ENCODE data around the gene SKOR1. TPM values are rescaled to one million over a fixed set of nuclear protein-coding genes. Genes with fewer than 3 reads are reported as not detected.

Gene SKOR1
- total RNA-seq, 6 experiments from 2014 or later: 0.05 to 0.13 (median 0.09) TPM; not detected in 1

DNA sequence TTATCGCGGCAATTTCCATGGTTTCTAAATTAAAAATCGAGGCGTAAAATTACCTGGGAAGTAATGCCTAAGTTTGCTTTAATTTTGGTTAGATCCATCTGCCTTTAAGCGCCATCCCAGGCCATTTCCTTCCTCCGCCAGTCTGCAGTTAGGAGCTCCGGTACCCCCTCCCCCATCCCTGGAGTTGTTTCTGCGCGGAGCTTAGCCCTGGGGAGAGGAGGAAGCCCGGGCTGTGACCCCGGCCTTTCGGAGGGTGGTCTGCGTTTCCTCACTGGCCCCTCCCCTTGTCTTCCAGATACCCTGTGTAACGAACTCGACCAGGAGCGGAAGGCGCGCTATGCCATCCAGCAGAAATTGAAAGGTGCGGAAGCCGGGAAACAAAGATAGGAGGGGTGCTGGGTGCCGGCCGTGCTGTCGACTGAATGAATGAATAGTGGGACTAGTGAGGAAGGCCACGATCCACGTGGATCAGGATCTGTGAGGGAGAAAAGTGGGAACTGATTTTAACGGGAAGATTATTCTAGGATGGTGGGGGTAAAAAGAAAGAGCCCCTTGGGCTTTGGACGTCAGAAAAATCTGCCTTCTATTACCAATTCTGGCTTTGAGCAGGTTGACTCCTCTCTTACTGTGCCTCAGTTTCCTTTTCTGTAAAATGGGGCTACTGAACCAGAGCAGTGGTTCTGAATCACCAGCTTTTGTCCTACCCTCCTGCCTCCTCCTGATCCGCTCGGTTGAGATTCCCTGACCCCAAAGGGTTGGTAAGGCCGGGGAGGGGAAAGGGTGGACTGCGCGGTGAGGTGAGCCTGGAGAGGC, 7.8 kb downstream of the SKOR1 start:
- no peak for DNase-seq
- peak overlapping the region; percentile 82 for H3K4me3 Mint-ChIP-seq
- H3K4me1 Mint-ChIP-seq (ENCODE audit: low read depth): peaks cover 27% of the 10 kb centered on the region
- H3K9me3 Mint-ChIP-seq: no peaks in the 10 kb centered on the region; the same call in 1 of the 2 replicates
- H3K27ac Mint-ChIP-seq: no peak overlapping the region
- H3K27me3 Mint-ChIP-seq (ENCODE audit: insufficient read depth): peaks cover 53% of the 10 kb centered on the region
- no peaks in the 10 kb centered on the region for H3K36me3 Mint-ChIP-seq (ENCODE audit: low read depth)
- TF ChIP-seq, protein P1, sequence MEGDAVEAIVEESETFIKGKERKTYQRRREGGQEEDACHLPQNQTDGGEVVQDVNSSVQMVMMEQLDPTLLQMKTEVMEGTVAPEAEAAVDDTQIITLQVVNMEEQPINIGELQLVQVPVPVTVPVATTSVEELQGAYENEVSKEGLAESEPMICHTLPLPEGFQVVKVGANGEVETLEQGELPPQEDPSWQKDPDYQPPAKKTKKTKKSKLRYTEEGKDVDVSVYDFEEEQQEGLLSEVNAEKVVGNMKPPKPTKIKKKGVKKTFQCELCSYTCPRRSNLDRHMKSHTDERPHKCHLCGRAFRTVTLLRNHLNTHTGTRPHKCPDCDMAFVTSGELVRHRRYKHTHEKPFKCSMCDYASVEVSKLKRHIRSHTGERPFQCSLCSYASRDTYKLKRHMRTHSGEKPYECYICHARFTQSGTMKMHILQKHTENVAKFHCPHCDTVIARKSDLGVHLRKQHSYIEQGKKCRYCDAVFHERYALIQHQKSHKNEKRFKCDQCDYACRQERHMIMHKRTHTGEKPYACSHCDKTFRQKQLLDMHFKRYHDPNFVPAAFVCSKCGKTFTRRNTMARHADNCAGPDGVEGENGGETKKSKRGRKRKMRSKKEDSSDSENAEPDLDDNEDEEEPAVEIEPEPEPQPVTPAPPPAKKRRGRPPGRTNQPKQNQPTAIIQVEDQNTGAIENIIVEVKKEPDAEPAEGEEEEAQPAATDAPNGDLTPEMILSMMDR (IDR thresholded peaks at IDR 0.05): no peak

DNA sequence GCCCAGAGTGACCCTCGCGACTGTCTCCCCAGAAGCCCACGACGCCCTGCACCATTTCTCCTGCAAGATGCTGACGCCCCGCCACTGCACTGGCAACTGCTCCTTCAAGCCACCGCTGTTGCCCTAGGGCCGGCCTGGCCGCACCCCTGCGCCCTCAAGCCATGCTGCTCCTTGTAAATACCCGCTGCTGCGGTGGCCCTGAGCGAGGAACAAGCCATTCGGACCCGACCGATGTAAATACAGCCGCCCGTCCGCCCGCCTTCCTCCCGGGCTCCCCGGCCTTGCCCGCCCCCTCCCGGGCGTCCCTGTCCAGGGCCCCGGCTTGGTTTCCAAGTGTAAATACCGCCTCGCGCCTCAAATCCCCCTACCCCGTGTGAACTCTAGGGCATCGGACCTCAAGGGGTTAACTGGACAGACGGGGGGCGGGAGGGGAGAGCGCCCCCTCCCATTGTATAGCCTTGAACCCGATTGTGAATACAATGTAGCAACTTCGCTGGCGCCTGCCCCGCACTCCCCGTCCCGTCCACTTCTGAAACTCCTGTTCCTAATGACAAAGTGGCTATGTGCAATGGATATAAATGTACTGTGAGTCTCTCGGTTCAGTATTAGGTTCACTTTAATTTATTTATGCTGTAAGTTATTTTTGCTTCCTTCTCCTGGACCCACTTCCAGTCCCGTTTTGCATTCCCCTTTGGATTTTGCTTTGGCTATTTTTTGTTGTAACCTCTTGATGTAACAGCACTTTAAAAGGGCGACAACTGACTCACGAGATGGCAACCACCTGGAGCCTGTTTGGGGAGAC, 8.6 kb downstream of the SKOR1 start:
- Mint-ChIP-seq H3K9me3 (no peaks in the 10 kb centered on the region), H3K4me3 (peak overlapping the region; percentile 82), H3K27ac (no peak overlapping the region), H3K4me1 (ENCODE audit: low read depth) (peaks cover 27% of the 10 kb centered on the region), H3K36me3 (ENCODE audit: low read depth) (no peaks in the 10 kb centered on the region), H3K27me3 (ENCODE audit: insufficient read depth) (peaks cover 46% of the 10 kb centered on the region)
- DNase-seq: no peak
- TF ChIP-seq, protein P1 (IDR thresholded peaks at IDR 0.05): peak; percentile 79

DNA sequence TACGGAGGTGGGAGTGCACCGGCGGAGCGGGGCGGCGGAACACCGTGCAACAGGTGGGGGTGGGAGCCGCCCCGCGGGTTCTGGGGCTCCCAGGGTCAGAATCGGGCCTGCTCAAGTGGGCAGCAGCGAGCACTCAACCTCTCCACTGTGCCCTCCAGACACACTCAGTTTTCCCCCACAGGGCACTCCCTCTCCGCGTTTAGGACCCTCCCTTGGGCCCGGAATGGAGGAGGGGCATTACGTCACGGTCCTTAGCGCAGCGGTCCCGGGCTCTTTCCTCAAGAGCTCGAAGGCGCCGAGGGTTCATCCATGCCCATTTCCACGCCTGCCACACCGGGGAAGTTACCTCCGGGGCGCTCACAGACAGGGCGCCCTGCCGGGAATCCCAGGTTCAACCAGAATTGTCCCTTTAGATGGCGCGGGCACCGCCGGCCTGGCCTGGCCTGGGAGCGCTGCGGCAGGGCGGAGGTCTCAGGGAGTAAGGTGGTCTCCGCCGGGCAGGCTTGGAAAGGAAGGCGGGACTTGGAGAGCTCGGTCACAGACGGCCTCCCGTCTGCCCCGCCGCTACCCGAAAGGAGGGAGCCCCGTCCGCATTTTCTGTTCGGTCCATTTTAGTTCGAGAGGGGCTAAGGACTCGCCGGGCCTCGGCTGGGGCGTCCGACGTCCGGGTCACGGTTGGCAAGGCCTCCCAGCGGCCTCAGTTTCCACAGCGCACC, 9.4 kb downstream of the SKOR1 start:
- no peak for DNase-seq
- peak overlapping the region; percentile 79 for H3K4me3 Mint-ChIP-seq
- peaks cover 41% of the 10 kb centered on the region for H3K27me3 Mint-ChIP-seq (ENCODE audit: insufficient read depth)
- no peaks in the 10 kb centered on the region for H3K36me3 Mint-ChIP-seq (ENCODE audit: low read depth)
- TF ChIP-seq, protein P1 (IDR thresholded peaks at IDR 0.05): no peak
- H3K4me1 Mint-ChIP-seq (ENCODE audit: low read depth): peaks cover 34% of the 10 kb centered on the region
- no peak overlapping the region for H3K27ac Mint-ChIP-seq
- no peaks in the 10 kb centered on the region for H3K9me3 Mint-ChIP-seq

DNA sequence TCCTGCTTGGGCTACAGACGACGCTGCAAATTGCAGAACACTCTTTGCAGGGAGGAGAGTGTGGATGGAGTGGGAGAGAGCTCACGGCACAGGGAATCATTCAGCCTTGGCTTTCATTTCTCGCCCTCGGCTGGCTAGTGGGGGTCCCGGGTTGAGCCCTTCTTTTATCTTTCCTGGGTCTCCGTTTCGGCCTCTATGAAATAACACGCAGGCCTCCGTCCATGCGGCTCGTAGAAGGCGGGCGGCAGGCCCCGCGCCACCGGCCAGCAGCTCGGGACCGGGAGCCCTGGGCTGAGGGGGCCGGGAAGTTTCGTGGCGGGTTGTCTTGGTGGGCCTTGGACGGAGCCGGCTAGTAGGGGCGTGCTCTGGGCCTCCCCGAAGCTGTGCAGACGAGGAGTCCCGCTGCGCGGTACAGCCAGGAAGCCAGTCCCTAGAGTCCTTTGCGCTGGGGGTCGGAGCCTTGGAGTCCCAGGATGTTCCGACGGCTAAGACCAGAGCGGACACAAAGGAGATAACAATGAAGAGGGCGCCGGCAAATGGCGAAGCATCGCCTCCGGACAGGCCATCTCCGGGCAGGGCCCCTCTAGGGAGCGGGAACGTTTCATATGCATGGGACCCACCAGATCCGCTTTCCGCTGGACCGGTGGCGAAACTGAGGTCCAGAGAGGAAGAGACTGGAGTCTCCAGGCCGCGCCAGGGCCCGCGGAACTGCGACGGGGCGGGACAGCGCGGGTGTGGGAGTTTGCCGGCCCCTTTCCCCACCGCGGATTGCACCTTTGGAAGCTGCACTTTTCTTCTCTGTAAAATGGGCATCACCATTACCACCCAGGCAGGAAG, 10.2 kb downstream of the SKOR1 start:
- DNase-seq: no peak
- Mint-ChIP-seq H3K36me3 (ENCODE audit: low read depth) (no peaks in the 10 kb centered on the region), H3K4me3 (peak overlapping the region; percentile 79), H3K27ac (no peak overlapping the region), H3K27me3 (ENCODE audit: insufficient read depth) (peaks cover 38% of the 10 kb centered on the region), H3K4me1 (ENCODE audit: low read depth) (peaks cover 36% of the 10 kb centered on the region), H3K9me3 (peaks cover 3% of the 10 kb centered on the region; the same call in 1 of the 2 replicates)
- TF ChIP-seq, protein P1 (IDR thresholded peaks at IDR 0.05): no peak

DNA sequence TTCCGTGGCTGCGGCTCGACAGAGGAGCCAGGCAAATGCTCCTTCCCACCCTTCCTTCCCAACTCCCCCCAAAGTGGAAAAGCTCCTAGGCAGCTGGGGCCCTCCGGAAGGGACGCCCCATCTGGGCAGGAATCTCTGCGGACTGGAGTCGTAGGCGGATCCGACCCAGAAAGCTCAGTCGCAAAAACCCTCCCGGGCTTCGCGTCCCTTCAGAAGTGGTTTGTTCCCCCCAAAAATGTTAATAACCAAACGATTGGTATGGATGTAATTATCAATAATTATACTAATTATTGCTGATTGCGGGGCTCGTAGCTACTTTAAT, 10.8 kb downstream of the SKOR1 start:
- Mint-ChIP-seq H3K27ac (no peak overlapping the region), H3K4me1 (ENCODE audit: low read depth) (peaks cover 40% of the 10 kb centered on the region), H3K4me3 (peak overlapping the region; percentile 79), H3K27me3 (ENCODE audit: insufficient read depth) (peaks cover 32% of the 10 kb centered on the region), H3K36me3 (ENCODE audit: low read depth) (no peaks in the 10 kb centered on the region), H3K9me3 (peaks cover 3% of the 10 kb centered on the region; the same call in 1 of the 2 replicates)
- no peak for DNase-seq
- TF ChIP-seq, protein P1 (IDR thresholded peaks at IDR 0.05): no peak
